Omental fat pad (tissue), 4 donors: ENCODE data around the gene SPEM1. TPM values are rescaled to one million over a fixed set of nuclear protein-coding genes. Genes with fewer than 3 reads are reported as not detected.

Experiments used
- ATAC-seq: fragments of 150-250 bp; one replicate; pipeline ENCODE4 v1.9.1; 2016; ENCODE audit warnings: mild to moderate bottlenecking, moderate library complexity; ENCODE audit not compliant: low FRiP score
- DNase-seq: peaks from one replicate; pipeline ENCODE4 v3.0.0-alpha.2; 2019; ENCODE audit warnings: low spot score
- total RNA-seq, 4 donors: library from RNA; depleted of rRNA; stranded (reverse); fragments of >200 nt; gene quantifications; one replicate each; pipeline ENCODE4 v1.1.0, GENCODE V29; 2016
- TF ChIP-seq, protein P1 (sequence below), 3 donors: fragments of 450-650 bp; IDR thresholded peaks; one replicate each; pipeline ENCODE4 v1.5.1; 2016 to 2017; ENCODE audit warnings: antibody characterized with exemption in 3 of 3, mild to moderate bottlenecking in 3 of 3, moderate library complexity in 2 of 3

SPEM1 gene
- total RNA-seq, 4 donors from 2014 or later: not detected

DNA sequence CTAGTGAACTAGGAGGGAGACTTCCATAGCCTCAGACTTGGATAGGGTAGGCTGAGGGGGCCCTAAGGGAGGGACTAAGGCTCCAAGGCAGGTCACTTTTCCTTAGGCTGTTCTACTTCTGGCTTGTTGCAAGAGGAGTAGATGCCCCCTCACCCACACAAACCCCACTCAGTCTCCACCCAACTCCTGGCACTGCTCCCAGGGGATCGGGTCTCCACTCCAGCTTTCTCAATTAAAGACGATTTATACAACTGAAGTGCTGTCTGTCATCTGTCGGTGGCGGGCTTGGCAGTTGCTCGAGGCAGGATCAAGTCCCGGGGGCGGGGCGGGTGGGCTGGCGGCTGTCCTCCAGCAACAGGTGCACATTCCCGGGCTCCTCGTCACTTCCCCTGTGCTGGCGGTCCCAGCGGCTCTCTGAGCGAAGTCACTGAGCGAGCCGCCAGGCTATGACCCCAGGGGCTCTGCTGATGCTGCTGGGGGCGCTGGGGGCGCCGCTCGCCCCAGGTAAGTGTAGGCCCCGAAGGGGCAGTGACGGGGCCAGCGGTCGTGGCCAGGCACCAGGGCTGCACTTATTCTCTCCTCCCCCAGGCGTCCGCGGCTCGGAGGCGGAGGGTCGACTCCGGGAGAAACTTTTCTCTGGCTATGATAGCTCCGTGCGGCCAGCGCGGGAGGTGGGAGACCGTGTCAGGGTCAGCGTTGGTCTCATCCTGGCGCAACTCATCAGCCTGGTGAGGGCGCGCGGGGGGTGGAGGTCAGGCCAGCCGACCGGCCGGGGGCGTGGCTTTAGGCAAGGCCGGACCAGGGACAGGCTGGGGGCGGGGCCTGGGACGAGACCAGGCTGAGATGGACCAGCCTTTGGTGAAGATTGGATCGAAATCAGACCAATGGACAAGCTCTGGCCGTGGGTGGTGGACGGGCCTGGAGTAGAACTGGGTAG lies 24.8 kb downstream of the SPEM1 start, which contains the start of gene CHRNB1:
TSS of gene CHRNB1 (plus strand) at position 380 of the 937 bp plus-strand sequence. CDS start at position 447, 67 bp downstream.
- TF ChIP-seq, protein P1, sequence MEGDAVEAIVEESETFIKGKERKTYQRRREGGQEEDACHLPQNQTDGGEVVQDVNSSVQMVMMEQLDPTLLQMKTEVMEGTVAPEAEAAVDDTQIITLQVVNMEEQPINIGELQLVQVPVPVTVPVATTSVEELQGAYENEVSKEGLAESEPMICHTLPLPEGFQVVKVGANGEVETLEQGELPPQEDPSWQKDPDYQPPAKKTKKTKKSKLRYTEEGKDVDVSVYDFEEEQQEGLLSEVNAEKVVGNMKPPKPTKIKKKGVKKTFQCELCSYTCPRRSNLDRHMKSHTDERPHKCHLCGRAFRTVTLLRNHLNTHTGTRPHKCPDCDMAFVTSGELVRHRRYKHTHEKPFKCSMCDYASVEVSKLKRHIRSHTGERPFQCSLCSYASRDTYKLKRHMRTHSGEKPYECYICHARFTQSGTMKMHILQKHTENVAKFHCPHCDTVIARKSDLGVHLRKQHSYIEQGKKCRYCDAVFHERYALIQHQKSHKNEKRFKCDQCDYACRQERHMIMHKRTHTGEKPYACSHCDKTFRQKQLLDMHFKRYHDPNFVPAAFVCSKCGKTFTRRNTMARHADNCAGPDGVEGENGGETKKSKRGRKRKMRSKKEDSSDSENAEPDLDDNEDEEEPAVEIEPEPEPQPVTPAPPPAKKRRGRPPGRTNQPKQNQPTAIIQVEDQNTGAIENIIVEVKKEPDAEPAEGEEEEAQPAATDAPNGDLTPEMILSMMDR (IDR thresholded peaks at IDR 0.05): no peak
- peak; percentile 67 for DNase-seq
- peak; percentile 88 for ATAC-seq

GRCh38 chr17:7445619-7445968 lies 25.5 kb downstream of the SPEM1 start:
- ATAC-seq: peak; percentile 66
- no peak for DNase-seq
- TF ChIP-seq, protein P1 (IDR thresholded peaks at IDR 0.05): no peak

DNA sequence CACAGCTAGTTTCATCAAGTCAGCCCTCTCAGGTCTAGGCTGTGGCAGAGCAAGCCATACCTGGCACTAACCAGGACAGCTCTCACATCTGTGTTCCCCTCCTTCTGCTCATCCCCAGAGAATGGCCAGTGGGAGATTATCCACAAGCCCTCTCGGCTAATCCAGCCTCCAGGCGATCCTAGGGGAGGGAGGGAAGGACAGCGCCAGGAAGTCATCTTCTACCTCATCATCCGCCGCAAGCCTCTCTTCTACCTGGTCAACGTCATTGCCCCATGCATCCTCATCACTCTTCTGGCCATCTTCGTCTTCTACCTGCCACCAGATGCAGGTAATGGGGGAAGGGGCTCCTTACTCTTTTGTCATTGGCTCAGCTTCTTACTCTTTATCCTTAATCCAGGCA lies 28.3 kb downstream of the SPEM1 start:
- DNase-seq: no peak
- TF ChIP-seq, protein P1 (IDR thresholded peaks at IDR 0.05): no peak
- ATAC-seq: no peak

GRCh38 chr17:7459961-7460545 lies 39.9 kb downstream of the SPEM1 start:
- DNase-seq (no peak), ATAC-seq (no peak)
- TF ChIP-seq, protein P1 (IDR thresholded peaks at IDR 0.05): no peak

- ATAC-seq (no peak), DNase-seq (no peak)
- TF ChIP-seq, protein P1 (IDR thresholded peaks at IDR 0.05): no peak
Observed at GRCh38 chr17:7460850-7461660, 40.9 kb downstream of the SPEM1 start.

- DNase-seq: no peak
- ATAC-seq: no peak
Observed at GRCh38 chr17:7462474-7463371, 42.6 kb downstream of the SPEM1 start.

More at GRCh38 chr17:7462474-7463371, 42.6 kb downstream of the SPEM1 start:
- TF ChIP-seq, protein P1 (IDR thresholded peaks at IDR 0.05): no peak
